Astrocyte of the hippocampus (primary cell): Measurements from ENCODE around the gene RABAC1.
A peak's percentile ranks its signal among the peaks of the same experiment; 100 is the strongest.

Source experiments
- DNase-seq: peaks from one replicate; pipeline ENCODE4 v3.0.0; 2011; ENCODE audit warnings: low read depth, low spot score

Gene RABAC1

DNA sequence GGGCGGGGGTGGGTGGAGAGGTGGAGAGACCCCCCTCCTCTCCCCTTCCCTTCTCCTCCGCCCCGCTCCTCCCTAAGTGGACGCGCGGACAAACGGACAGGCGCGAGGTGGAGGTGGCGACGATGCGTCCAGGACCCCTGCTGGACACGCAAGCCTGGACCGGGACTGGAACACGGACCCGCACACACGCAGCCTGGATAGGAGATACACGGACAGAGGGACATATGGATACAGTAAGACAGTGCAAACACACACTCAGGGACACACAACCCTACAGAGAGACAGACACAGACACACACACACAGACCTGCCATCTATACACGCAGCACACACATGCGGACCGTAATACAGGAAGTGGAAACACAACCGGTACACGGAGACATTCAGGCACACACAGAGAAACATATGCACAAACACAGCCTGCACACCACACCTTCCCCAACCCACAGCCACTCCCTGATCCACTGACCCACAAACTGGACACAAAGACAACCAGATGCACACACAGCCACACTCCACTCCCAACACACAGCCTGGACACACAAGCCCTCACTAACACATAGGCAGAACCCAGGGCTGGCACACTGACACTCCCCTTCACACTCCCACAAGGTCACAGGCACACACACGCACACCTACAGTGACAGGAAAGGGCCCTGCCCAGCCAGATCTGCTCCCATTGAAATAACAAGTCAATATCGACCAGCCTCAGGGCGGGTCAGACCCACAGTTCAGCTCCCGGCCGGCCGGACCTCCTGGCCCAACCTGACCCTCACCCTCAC is 30.2 kb downstream of the RABAC1 start:
- no peak for DNase-seq

DNA sequence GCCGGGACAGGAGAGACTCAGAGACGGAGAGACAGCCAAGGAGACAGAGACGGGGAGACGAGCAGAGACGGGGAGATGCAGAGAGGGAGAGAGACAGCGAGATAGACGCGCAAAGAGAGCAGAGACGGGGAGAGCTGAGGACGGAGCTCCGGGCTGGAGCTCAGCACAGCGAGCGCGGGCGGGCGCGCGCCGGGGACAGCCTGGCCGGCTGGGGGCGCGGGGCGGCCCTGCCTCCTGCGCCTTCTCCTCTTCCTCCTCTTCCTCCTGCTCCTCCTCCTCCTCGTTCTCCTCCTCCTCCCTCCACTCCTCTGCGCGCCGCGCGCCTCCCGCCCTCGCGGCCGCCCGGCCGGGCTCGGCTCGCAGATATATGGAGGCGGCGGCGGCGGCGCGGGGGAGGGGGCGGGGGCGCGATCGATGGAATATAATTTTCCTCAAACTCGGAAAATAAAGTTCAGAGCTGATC is 30.9 kb downstream of the RABAC1 start, which contains the start of gene ERFL:
TSS of gene ERFL (minus strand) at position 229 of the 463 bp plus-strand sequence. CDS start 15,530 bp downstream, outside the sequence.
- DNase-seq = peak; percentile 38

DNA sequence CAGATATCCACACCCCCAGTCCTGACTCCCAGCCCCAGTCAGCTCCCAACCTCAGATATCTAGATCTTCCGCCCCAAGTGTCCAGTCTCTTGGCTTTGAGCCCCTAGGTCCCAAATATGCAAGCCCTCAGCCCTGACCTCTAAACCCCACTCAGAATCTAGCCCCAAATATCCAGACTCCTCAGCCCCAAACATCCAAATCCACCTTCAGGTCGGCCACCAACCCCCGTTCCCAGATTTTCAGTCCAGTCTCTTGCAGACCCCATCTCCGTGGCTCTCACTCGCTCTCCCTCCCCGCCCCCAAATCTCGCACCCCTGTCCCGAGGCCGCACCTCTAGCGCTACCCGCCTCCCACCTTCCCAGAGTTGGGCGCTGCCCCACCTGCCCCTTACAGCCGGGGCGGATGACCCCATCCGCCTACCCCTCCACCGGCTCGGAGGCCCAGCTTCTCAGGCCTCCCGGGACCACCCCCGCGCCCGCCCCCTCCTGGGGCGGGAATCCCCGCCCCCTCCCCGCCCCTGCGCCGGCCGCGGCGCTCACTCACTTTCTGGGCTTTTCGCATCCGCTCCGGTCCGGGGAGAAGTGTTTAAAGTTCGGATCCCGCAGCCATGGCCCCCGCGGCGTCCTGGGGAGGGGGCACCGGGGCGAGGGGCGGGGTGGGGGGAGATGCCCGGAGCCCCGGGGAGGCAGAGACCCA is 31.5 kb downstream of the RABAC1 start:
- no peak for DNase-seq

- no peak for DNase-seq
Measured at GRCh38 chr19:41926763-41927496, 32.2 kb downstream of the RABAC1 start.

DNA sequence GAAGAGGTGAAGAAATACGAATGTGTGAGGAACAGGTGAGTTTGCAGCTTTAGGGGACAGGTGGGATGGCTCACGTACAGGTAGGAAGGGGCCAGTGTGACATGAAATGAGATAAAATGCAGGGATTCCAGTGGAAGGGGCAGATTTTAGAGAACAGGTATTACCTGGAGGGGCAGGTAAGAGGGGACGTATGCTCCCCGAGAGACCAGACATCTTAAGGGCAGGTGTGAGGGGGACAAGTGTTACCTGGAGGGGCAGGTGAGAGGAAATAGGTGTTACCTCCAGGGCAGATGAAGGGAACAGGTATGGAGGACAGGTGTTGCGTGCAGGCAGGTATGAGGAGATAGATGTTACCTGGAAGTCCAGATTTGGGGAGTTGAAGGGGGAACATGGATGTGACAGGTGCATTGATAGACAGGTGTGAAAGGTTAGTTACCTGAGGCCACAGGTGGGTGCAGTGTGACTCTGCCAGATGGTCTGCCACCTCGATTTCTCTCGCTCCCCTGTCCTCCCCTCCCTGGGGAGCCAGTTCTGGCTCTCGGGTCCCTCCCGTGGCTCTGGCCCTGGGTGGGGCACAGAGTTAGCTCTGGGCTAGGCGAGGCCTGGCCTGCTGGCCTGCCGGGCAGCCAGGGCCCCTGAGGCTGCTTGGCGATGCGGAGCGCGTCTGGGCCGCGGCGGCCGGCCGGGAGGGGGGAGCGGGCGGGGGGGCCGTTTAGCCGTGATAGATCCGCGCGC is 32.9 kb downstream of the RABAC1 start:
- no peak for DNase-seq

- no peak for DNase-seq
Measured at GRCh38 chr19:41925208-41926003, 33.7 kb downstream of the RABAC1 start.

DNA sequence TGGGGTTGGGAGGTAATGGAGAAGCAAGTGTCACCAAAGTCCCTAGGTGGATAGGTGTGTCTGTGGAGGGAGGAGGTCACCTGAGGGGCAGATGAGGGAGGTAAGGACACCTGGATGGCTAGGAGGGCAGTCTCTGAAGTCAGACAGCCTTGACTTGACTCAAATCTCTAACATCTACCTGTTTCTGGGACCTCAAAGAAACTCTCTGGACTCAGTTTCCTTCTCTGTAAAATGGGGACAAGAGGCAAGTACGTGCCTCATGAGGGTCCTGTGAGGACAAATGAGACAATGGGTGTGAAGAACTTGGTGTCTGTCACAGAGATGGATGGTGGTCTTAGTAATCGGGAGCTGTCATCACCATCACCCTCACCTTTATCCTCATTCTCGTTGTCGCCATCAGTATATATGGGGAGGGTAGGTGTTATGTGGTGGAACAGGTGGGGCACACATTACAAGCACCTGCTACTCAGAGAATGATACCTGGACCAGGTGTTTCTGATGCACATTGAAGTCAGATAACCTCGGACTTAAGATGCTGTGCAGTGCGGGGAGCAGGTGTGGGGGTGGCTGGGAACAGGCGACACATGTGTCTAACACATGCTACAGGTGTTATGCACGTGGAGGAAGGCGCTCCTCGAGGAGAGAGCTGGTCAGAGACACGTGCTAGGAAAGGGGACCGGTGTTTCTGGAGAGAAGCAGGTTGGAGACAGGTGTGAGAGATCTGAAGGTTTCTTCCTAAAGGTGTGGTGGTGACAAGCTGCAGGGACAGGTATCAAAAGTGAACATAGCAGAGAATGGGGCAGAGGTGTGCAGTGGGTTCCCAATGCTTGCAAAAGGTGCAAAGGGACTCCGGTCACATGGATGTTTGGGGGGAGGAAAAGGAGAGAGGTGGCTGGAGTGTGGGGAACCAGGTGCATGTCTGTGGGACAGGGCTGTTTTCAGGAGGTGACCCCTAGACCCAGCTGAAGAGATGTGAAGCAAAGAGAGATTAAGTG is 34.7 kb downstream of the RABAC1 start:
- DNase-seq = no peak

DNA sequence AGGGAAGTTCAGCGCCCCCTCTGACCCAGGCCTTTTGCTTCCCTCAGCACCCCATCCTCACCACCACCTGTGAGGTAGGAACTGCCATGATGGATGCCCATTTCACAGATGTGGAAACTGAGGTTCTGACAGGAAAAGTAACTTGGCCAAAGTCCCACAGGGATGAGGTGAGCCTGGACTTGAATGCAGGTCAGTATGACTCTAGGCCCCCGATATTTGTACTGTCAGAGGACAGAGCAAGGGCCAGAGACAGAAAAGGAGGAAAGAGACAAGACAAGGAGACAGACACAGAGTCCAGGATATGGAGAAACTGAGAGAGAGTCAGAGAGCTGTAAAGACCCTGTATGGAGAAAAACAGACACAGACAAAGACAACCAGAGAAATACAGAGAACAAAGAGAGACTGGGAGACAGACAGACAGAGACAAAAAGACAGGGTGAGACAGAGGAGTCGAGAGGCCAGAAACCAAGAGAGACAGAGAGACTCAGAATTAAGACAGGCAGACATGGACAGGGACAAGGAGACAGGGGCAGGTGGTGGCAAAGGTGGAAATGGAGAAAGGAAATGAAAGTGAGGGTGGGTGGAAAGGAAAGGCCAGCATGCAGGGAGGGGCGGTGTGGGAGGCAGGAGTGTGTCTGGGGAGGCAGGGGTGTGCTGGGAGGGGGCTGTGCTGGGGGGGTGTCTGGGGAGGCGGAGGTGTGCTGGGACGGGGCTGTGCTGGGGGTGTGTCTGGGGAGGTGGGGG is 35.9 kb downstream of the RABAC1 start:
- no peak for DNase-seq

DNA sequence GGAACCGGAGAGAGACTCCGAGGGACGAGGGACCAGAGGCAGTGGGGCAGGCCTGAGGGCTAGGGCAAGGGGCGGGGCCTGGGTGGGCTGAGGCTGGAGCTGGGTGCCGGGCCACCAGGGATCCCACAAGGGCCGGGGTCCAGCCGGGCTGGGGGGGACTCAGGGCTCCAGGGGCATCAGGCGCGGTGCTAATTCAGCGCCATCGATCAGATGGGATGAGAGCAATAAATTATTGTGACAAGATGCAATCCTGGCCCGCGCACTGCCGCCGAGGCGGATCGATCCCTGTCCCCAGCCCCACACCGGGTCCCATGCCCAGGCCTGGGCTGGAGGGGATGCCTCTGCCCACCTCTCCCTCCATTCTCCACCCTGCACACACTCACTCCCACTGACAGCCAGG is 36.5 kb downstream of the RABAC1 start:
- no peak for DNase-seq

GRCh38 chr19:41921577-41922576 is 37.2 kb downstream of the RABAC1 start:
- no peak for DNase-seq

DNA sequence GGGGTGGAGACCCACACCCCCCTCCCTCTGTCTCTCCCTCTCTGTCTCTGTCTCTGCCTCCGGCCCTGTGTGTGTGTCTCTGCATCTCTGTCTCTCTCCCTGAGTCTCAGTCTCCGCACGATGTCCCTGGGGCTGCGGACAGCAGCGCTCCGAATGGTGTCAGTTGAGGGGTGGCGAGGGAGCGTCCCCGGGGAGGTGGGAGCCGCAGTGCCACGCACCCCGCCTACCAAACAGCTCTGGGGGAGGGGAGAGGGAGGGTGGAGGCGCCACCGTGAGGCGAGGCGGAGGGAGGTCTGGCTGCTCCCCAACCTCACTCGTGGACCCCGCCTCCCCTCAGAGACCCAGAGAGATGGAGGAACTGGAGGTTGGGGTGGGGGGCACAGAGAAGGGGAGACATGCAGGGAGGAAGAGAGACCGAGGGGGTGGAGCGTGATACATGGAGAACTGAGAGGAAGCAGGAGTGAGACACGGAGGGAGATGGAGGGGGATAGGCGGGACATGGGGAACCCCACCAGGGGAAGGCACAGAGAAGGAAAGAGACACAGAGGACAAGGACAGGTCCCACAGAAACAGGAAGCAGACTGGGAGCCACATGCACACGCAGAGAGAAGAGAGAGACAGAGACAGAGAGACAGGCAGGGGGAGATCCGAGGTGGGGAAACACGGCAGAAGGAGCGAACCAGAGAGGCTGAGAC is 38.1 kb downstream of the RABAC1 start:
- DNase-seq = no peak

- DNase-seq = no peak
Measured at GRCh38 chr19:41919948-41920712, 39.0 kb downstream of the RABAC1 start.

GRCh38 chr19:41918653-41919244 is 40.4 kb downstream of the RABAC1 start:
- DNase-seq = no peak

- DNase-seq = no peak
Measured at GRCh38 chr19:41918095-41918494, 41.0 kb downstream of the RABAC1 start.

DNA sequence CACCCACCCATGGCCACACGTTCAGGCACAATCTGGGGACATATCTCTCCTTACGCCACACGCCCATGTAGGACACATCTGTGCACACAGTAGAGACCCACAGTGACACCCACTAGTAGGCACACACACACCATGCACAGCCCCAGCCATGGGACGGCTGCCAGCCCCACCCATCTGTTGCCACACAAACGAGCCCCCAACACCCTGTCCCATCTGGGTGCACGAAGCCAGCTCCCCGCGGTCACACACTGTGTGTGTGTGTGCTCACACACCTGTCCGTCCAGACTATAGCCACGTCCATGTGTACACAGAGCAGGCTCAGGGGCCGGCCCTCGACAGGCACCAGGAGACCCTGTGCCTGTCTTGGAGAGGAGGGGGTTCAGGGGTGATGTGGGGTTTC is 41.4 kb downstream of the RABAC1 start:
- no peak for DNase-seq
